Activated gamma-delta T cell treated with anti-CD3 and anti-CD28 coated beads, Interleukin-2, amount 50 U/mL, for 16 hours (primary cell): ENCODE measurements around the gene JARID2.

Experiments
- DNase-seq: peaks from one replicate; pipeline ENCODE4 v3.0.0-alpha.2; 2020; ENCODE audit warnings: low read depth

JARID2 gene

GRCh38 chr6:15509335-15509933 is 263.6 kb downstream of the JARID2 start:
- no peak for DNase-seq

DNA sequence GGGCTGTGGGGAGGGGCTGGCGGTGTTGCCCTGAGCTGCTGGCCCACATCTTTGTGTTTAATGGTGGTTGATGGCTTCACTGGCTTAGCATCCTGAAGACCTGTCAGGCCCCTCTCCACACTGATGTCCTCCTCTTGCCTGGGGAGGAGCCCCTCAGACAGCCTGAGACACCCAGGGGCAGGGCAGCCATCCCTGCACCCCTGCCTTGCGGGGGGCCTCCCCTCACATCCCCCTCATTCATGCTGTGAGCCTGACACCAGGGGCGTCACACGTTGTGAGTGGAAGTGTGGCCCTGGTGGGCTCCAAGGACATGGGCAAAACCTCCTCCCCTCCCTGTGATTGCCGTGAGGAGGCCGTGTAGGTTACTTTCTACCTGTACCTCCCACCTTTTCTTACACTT is 264.3 kb downstream of the JARID2 start:
- no peak for DNase-seq

- DNase-seq: no peak
These were observed 264.8 kb downstream of the JARID2 start for GRCh38 chr6:15510536-15511247.

DNA sequence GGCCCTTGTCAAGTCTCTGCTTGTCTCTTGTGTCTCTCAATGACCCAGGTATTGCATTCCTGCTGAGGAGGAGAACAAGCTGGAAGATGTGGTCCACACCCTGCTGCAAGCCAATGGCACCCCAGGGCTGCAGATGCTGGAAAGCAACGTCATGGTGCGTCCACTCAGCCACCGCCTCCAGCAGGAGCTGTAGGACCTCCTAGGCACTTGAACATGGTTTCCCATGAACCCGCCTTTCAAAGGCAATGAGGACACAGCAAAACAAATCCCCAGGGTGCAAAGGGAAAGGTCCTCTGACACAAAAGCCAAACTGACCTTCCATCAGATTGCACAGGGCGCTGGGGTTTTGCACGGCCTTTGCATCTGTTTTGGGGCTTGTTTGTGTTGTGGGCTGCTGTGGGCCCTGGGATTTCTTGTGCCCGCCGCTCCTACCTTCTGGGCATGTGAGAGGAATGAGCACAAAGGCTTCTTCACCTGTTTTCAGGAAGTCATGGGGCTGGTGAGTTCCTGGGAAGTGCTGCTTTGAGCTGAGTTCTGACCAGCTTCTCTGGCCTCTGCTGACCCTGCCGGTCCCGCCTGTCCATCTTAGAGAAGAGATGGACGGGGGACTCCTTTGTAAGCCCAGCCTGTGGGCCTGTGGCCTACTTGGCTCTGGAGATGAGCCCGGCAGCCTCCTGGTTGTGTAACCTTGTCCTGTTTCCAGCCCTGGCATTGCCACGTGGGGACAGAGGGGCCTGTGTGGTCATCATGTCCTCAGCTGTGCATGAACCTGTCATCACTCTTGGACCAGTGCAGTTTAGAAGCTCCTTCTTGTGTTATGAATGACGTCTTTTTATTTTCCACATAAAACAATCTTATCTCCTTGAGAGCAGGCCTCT is 265.6 kb downstream of the JARID2 start:
- no peak for DNase-seq

DNA sequence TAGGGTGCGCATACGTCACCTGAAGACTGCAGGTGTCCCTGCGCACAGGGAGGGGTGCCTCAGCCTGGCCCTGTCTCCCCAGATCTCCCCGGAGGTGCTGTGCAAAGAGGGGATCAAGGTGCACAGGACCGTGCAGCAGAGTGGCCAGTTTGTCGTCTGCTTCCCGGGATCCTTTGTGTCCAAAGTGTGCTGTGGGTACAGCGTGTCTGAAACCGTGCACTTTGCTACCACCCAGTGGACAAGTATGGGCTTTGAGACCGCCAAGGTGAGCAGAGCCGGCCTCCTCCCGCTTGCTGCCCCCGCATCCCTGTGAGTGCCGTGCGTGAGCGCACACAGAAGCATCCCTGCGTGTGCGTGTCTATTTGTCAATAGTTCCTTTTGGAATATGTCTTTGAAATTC is 266.3 kb downstream of the JARID2 start:
- no peak for DNase-seq

- DNase-seq: no peak
These were observed 266.9 kb downstream of the JARID2 start for GRCh38 chr6:15512721-15513120.

DNA sequence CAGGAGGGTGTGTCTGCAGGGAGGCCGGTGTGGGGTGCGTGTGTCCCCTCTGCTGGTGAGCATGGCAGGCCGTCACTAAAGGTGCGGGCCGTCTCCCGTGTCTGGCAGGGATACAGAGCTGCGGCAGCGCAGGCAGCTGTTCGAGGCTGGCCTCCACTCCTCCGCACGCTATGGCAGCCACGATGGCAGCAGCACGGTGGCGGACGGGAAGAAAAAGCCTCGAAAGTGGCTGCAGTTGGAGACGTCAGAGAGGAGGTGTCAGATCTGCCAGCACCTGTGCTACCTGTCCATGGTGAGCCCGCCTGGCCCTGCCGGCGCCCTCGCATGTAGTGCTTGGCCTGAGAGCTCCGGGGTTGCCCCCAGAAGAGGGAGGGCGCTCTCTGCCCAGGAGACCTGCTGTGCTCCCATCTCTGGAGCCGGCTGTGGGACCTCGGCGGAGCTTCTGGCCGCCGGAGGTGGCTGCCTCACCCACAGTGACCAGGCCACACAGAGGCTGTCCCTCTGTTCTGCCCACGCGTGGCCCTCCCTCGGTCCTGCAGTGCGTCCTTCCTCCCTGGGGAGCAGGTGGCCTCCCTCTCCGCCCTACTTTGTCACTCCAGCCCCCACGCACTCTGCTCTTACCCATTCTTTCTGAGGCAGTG is 267.4 kb downstream of the JARID2 start:
- DNase-seq: no peak

- DNase-seq: no peak
These were observed 268.2 kb downstream of the JARID2 start for GRCh38 chr6:15513801-15514711.

DNA sequence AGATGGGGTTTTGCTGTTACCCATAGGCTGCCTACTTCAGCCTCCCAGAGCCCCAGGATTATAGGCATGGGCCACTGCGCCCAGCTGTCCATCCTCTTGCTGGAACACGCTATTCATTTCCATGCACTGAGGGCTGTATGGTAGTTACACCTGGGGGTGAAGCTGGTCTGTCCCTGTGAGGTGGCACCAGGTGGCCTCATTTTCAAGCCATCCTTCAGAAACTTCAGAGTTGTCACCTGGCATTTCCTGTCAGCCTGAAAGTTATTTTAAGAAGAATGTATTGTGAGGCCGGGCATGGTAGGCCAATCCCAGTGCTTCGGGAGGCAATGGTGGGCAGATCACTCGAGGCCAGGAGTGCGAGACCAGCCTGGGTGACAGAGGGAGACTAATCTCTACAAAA is 269.4 kb downstream of the JARID2 start:
- no peak for DNase-seq

DNA sequence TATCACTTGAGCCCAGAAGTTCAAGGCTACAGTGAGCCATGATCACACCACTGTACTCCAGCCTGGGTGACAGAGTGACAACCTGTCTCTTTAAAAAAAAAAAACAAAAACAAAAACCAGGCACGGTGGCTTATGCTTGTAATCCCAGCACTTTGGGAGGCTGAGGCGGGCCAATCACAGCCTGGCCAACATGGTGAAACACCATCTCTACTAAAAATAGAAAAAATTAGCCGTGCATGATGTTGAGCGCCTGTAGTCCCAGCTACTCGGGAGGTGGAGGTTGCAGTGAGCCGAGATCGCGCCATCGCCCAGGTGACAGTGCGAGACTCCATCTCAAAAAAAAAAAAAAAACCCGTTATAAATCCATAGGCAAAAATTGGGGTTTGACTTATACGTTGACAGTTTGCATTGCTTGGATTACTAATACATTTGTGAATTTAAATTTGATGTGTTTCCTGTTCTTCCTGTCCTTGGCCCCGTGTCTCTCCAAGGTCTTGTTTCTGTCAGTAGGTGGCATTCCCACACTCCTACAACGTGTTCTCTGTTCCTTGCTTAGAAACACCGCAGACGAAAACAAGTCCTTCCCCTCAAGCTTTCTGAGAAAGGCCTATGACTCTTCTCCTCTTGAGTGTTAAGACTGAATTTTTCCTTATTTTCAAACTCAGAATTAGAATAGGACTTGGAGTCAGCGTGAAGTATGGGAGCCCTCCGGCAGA is 269.9 kb downstream of the JARID2 start:
- DNase-seq: no peak

DNA sequence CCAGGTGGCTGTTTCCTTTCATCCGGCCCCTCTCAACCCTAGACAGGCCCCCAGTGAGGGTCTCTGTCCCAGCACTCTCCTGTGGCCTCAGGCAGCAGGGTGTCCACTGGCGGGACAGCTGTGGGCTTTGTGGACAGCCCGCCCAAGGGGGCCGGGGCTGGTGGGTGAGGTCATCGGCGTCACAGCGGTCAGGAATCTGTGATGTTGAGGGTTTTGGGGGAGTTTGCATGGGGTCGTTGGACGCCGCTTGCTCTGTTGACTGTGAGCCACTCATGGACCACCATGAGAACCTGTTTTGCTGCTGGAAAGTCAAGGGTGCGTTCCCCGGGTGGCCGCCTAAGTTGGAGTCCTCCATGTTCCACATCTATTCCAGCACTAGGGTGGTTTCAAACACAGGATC is 270.5 kb downstream of the JARID2 start:
- DNase-seq: no peak

GRCh38 chr6:15516923-15517560 is 271.2 kb downstream of the JARID2 start:
- DNase-seq: no peak

GRCh38 chr6:15517600-15517999 is 271.7 kb downstream of the JARID2 start:
- DNase-seq: no peak

GRCh38 chr6:15518057-15518456 is 272.2 kb downstream of the JARID2 start:
- no peak for DNase-seq

GRCh38 chr6:15518878-15519277 is 273.0 kb downstream of the JARID2 start:
- no peak for DNase-seq

GRCh38 chr6:15519681-15520080 is 273.8 kb downstream of the JARID2 start:
- no peak for DNase-seq

DNA sequence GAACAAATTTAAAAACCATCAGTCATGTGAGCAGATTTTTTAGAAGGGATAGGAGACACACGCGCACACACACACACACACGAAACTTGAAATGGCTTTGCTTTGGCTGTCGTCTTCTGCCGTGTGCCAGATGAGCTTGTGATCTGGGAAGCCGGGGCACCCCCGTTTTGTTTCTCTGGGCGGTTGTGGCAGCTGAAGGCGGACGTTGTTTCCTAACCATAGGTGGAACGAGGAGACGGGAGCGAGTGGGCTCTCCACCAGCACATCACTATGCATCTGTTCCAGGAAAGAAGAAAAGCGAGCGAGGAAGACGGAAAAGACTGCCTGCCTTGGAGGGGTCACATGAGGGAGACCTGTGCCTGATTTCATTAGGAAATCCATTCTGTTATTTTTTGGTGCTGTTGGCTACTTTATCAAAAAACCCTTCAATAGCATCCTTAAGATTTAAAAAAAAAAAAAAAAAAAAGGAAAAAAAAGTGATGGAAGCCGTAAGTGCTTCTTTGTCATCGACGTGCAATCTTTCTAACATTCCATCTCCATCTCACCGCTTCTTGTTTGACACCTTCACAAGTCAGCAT is 274.8 kb downstream of the JARID2 start:
- DNase-seq: no peak

GRCh38 chr6:15521582-15521981 is 275.7 kb downstream of the JARID2 start:
- no peak for DNase-seq

DNA sequence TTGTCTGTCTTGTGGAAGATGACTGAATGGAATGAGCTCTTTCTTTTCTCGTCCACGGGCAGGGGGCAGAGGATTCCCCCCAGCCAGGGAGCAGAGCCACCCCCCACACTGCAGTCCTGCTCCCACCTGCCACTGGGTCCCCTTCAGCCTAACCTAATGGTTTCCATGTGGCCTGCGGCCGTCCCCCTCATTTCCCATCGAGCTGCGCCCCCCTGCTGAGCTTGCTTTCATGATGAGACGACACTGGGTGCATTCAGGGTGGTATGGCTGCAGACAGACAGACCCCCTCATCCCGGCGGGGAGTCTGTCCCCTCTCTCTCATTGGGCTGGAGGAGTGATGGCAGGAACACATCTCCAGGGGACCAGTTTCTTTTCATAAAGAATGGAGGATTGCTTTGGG is 276.2 kb downstream of the JARID2 start:
- DNase-seq: no peak

DNA sequence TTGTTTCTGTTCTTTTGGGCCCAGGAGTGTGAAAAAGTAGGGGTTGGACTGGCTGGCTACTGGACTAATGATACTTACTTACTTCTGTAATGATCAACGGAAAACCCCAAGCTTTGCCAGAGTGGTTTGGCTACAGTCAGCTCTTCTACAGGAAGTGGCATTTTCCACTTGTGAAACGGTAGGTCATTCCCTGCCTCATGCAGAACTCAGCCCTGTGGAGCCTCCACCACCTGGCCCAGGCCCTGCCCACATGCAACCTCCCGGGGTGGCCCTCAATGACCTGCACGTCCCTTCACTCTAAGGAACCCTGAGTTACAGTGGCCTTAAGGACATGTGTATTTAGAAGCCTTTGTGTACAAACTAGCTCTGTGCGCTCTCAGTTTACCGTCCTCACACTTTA is 276.6 kb downstream of the JARID2 start:
- DNase-seq: no peak
